Measurements from ENCODE around the gene ITGB3.

The ITGB3 gene

GRCh38 chr17:47299239-47299910 lies 45.7 kb downstream of the ITGB3 start:
- no peak for DNase-seq (ENCODE audit: low read depth)

- no peak for DNase-seq (ENCODE audit: low read depth)
Observed at GRCh38 chr17:47300718-47301117, 47.1 kb downstream of the ITGB3 start.

GRCh38 chr17:47301161-47301560 lies 47.5 kb downstream of the ITGB3 start:
- DNase-seq (ENCODE audit: low read depth) = no peak

GRCh38 chr17:47301831-47302230 lies 48.2 kb downstream of the ITGB3 start:
- no peak for DNase-seq (ENCODE audit: low read depth)

GRCh38 chr17:47304186-47304585 lies 50.6 kb downstream of the ITGB3 start:
- DNase-seq (ENCODE audit: low read depth) = no peak

- DNase-seq (ENCODE audit: low read depth) = peak; percentile 88
Observed at GRCh38 chr17:47305302-47305923, 51.8 kb downstream of the ITGB3 start.

GRCh38 chr17:47310186-47310733 lies 56.6 kb downstream of the ITGB3 start:
- no peak for DNase-seq (ENCODE audit: low read depth)

- DNase-seq (ENCODE audit: low read depth) = no peak
Observed at GRCh38 chr17:47311420-47311819, 57.8 kb downstream of the ITGB3 start.

GRCh38 chr17:47315451-47316266 lies 62.0 kb downstream of the ITGB3 start:
- peak; percentile 96 for DNase-seq (ENCODE audit: low read depth)

- DNase-seq (ENCODE audit: low read depth) = no peak
Observed at GRCh38 chr17:47316311-47316710, 62.7 kb downstream of the ITGB3 start.

GRCh38 chr17:47317119-47317518 lies 63.5 kb downstream of the ITGB3 start:
- DNase-seq (ENCODE audit: low read depth) = no peak

GRCh38 chr17:47318197-47318918 lies 64.7 kb downstream of the ITGB3 start:
- no peak for DNase-seq (ENCODE audit: low read depth)

- DNase-seq (ENCODE audit: low read depth) = no peak
Observed at GRCh38 chr17:47320879-47321502, 67.4 kb downstream of the ITGB3 start.

GRCh38 chr17:47323382-47324223 lies 70.0 kb downstream of the ITGB3 start, which contains the start of gene EFCAB13:
Gene EFCAB13, plus strand, starts transcription at chr17:47323955. Its CDS starts 4,399 bp downstream, at chr17:47328354.
- DNase-seq (ENCODE audit: low read depth) = peak; percentile 72

- DNase-seq (ENCODE audit: low read depth) = peak; percentile 45
Observed at GRCh38 chr17:47324224-47325020, 70.8 kb downstream of the ITGB3 start.

GRCh38 chr17:47325176-47325575 lies 71.5 kb downstream of the ITGB3 start:
- no peak for DNase-seq (ENCODE audit: low read depth)

- DNase-seq (ENCODE audit: low read depth) = no peak
Observed at GRCh38 chr17:47330548-47330947, 76.9 kb downstream of the ITGB3 start.

- no peak for DNase-seq (ENCODE audit: low read depth)
Observed at GRCh38 chr17:47332287-47332686, 78.7 kb downstream of the ITGB3 start.

GRCh38 chr17:47335101-47335936 lies 81.7 kb downstream of the ITGB3 start:
- peak; percentile 19 for DNase-seq (ENCODE audit: low read depth)

All from amniotic epithelial cell (primary cell).